HepG2 (cell line): ENCODE measurements around the gene CD83. TPM values are rescaled to one million over a fixed set of nuclear protein-coding genes. Genes with fewer than 3 reads are reported as not detected.

Experiments
- ATAC-seq: fragments of 200-7000 bp; cut with Tn5 transposase; 3 replicates; pipeline ENCODE4 v1.9.1; 2020; ENCODE audit warnings: mild to moderate bottlenecking, moderate library complexity
- BruUV-seq: library from RNA; stranded (reverse); fragments of 400-500 nt; replicated peaks from 2 replicates; lab custom pipeline; 2021; lab: Mats Ljungman, UMichigan
- CTCF ChIA-PET: fragments of 300-600 bp; formaldehyde crosslinking; extraction: SDS; loops from one replicate; lab custom pipeline; 2021; ENCODE audit warnings: low total read pairs, inconsistent platforms, low intra/inter-chr PET ratio; lab: Yijun Ruan, JAX
- POLR2A ChIA-PET: fragments of 350-600 bp; sonication (Branson Sonifier 250); formaldehyde crosslinking; loops from one replicate; lab custom pipeline; 2020; ENCODE audit warnings: antibody characterized with exemption, inconsistent platforms; lab: Yijun Ruan, JAX
- DNase-seq: peaks from one replicate; pipeline ENCODE4 v3.0.0-alpha.2; 2015; ENCODE audit warnings: low spot score
- FAIRE-seq: peaks from 3 replicates; lab custom pipeline; 2011; peaks lifted over from hg19 to GRCh38; lab: Jason Lieb, UNC
- H2AFZ ChIP-seq: one replicate; pipeline ENCODE4 v1.6.1; 2011; ENCODE audit warnings: low read length, inconsistent platforms
- H3K27ac ChIP-seq: fragments of 300-600 bp; 3 replicates; pipeline ENCODE4 v1.8.0; 2011; ENCODE audit warnings: mixed run types, mild to moderate bottlenecking, mixed read lengths, low read length, inconsistent platforms; ENCODE audit not compliant: insufficient read depth; ENCODE audit errors: extremely low read length
- H3K27me3 ChIP-seq, 2 experiments: fragments of 200-600 bp in 1 of 2; 2 replicates in 1 of 2; 3 replicates in 1 of 2; pipeline versions ENCODE4 v1.6.0 to v1.8.0; 2011; ENCODE audit warnings: low read length in 2 of 2, mild to moderate bottlenecking in 2 of 2, moderate library complexity in 2 of 2, inconsistent platforms in 1 of 2; ENCODE audit not compliant: insufficient read depth in 2 of 2, control insufficient read depth in 1 of 2
- H3K36me3 ChIP-seq, 2 experiments: fragments of 200-600 bp in 1 of 2; replicated peaks in 1 of 2; 2 replicates in 1 of 2; 3 replicates in 1 of 2; pipeline versions ENCODE4 v1.5.1 to v1.8.0; 2011; ENCODE audit warnings: low read length in 2 of 2, inconsistent platforms in 1 of 2; ENCODE audit not compliant: insufficient read depth in 2 of 2, control insufficient read depth in 1 of 2
- H3K4me1 ChIP-seq: 2 replicates; pipeline ENCODE4 v1.5.1; 2012; ENCODE audit warnings: low read length, inconsistent platforms; ENCODE audit not compliant: insufficient read depth
- H3K4me2 ChIP-seq: 2 replicates; pipeline ENCODE4 v1.6.0; 2011; ENCODE audit warnings: low read depth, low read length, inconsistent platforms
- H3K4me3 ChIP-seq, 3 experiments: fragments of 200-600 bp in 1 of 3; sonication (generic), shearing (Covaris generic) in 1 of 3; replicated peaks in 1 of 3; 2 replicates each; pipeline ENCODE4 v1.5.1; 2011 to 2016; ENCODE audit warnings: low read length in 3 of 3, inconsistent platforms in 2 of 3, low read depth in 2 of 3, mild to moderate bottlenecking in 2 of 3, control low read depth in 1 of 3, mixed read lengths in 1 of 3; ENCODE audit not compliant: insufficient read depth in 1 of 3
- H3K79me2 ChIP-seq: one replicate; pipeline ENCODE4 v1.6.1; 2011; ENCODE audit warnings: low read length, inconsistent platforms; ENCODE audit not compliant: insufficient read depth
- H3K9ac ChIP-seq: 2 replicates; pipeline ENCODE4 v1.6.0; 2011; ENCODE audit warnings: mild to moderate bottlenecking, low read depth, low read length, inconsistent platforms; ENCODE audit not compliant: insufficient read depth
- H3K9me3 ChIP-seq: 2 replicates; pipeline ENCODE4 v1.5.1; 2012; ENCODE audit warnings: mild to moderate bottlenecking, low read length
- H4K20me1 ChIP-seq: 2 replicates; pipeline ENCODE4 v1.6.0; 2011; ENCODE audit warnings: inconsistent platforms, mild to moderate bottlenecking, low read length, moderate library complexity; ENCODE audit not compliant: insufficient read depth
- ARID2 ChIP-seq: sonication (generic); formaldehyde crosslinking; IDR thresholded peaks from 2 replicates; pipeline ENCODE4 v1.8.1; 2022; ENCODE audit warnings: mild to moderate bottlenecking, missing genetic modification reagents, borderline replicate concordance
- CENPT ChIP-seq: sonication (generic); formaldehyde crosslinking; IDR thresholded peaks from 2 replicates; pipeline ENCODE4 v1.8.0; 2022; ENCODE audit warnings: low read depth, mild to moderate bottlenecking, moderate library complexity, missing genetic modification reagents
- CHD4 ChIP-seq: fragments of 200-600 bp; sonication (generic); IDR thresholded peaks from 2 replicates; pipeline ENCODE4 v1.7.0; 2017; ENCODE audit warnings: mild to moderate bottlenecking, low read length, borderline replicate concordance
- JUNB ChIP-seq: sonication (generic); formaldehyde crosslinking; IDR thresholded peaks from 2 replicates; pipeline ENCODE4 v1.8.0; 2022; ENCODE audit warnings: missing genetic modification reagents, mild to moderate bottlenecking, borderline replicate concordance
- PRDM10 ChIP-seq: sonication (generic); formaldehyde crosslinking; IDR thresholded peaks from 2 replicates; pipeline ENCODE4 v1.4.0; 2020; ENCODE audit warnings: low read depth, missing genetic modification reagents
- REXO4 ChIP-seq: sonication (generic); formaldehyde crosslinking; IDR thresholded peaks from 2 replicates; pipeline ENCODE4 v1.8.0; 2022; ENCODE audit warnings: missing genetic modification reagents, mild to moderate bottlenecking, borderline replicate concordance
- RFXANK ChIP-seq: IDR thresholded peaks from 2 replicates; pipeline ENCODE4 v1.6.1; 2016
- SRF ChIP-seq: IDR thresholded peaks from 2 replicates; pipeline ENCODE4 v1.6.1; 2011; ENCODE audit warnings: mild to moderate bottlenecking, low read depth, low read length, moderate library complexity
- TERF1 ChIP-seq: sonication (generic); formaldehyde crosslinking; IDR thresholded peaks from 2 replicates; pipeline ENCODE4 v1.8.0; 2022; ENCODE audit warnings: mild to moderate bottlenecking, missing genetic modification reagents, moderate library complexity
- TFAP4 ChIP-seq: sonication (generic); IDR thresholded peaks from 2 replicates; pipeline ENCODE4 v1.6.1; 2016; ENCODE audit warnings: low read depth, borderline replicate concordance
- ZFP62 ChIP-seq: sonication (generic); formaldehyde crosslinking; IDR thresholded peaks from 2 replicates; pipeline ENCODE4 v1.4.0; 2020; ENCODE audit warnings: missing genetic modification reagents
- ZNF441 ChIP-seq: sonication (generic); formaldehyde crosslinking; IDR thresholded peaks from 2 replicates; pipeline ENCODE4 v1.7.0; 2021; ENCODE audit warnings: missing genetic modification reagents, borderline replicate concordance
- ZNF672 ChIP-seq: sonication (generic); formaldehyde crosslinking; IDR thresholded peaks from 2 replicates; pipeline ENCODE4 v1.8.1; 2022; ENCODE audit warnings: missing genetic modification reagents
- WGBS: methylation state at CpG from one replicate; pipeline ENCODE4 v1.1.6; 2017; ENCODE audit warnings: low lambda C conversion rate; 5-methylcytosine and 5-hydroxymethylcytosine counted together
- in situ Hi-C: cut with HindIII; loops from 2 replicates; pipeline ENCODE4 v1.10.0; 2017; ENCODE audit warnings: low pct_unique_long_range_greater_than_20kb; ENCODE audit not compliant: extremely low pct_ligation_motif_present
- intact Hi-C: fragments of 100-400 bp; cut with micrococcal nuclease; formaldehyde crosslinking; loops from one replicate; pipeline ENCODE4 v1.10.0; 2022; ENCODE audit not compliant: unreplicated experiment
- polyA plus RNA-seq, 8 experiments: library from polyadenylated mRNA; depleted of rRNA in 3 of 8; stranded (reverse) in 7 of 8; unstranded in 1 of 8; fragments of >200 nt; fragmentation: Illumina TruSeq in 4 of 8; extraction: Trizol in 4 of 8; gene quantifications; 2 replicates each; pipeline versions ENCODE4 v1.2.1 to v1.2.3, GENCODE V29; 2011 to 2016; ENCODE audit warnings: low read depth in 4 of 8, missing spikeins in 1 of 8, mixed read lengths in 1 of 8; ENCODE audit not compliant: insufficient read depth in 1 of 8
- total RNA-seq, 5 experiments: library from RNA; depleted of rRNA; stranded (reverse); fragments of >200 nt; fragmentation: Illumina TruSeq; extraction: Trizol; gene quantifications; 2 replicates each; pipeline ENCODE4 v1.2.3, GENCODE V29; 2016; ENCODE audit warnings: low read depth in 1 of 5

The CD83 gene
- total and polyA plus RNA-seq, 2 of the 13 experiments (the other 11 are each of a cell fraction or from before 2014, with no cell fraction given) = 0.46 to 2.3 TPM

- no peak overlapping the region for H3K4me2 ChIP-seq
- H3K36me3 ChIP-seq = no peaks in the 10 kb centered on the region
- DNase-seq = no peak
- H3K4me1 ChIP-seq = no peaks in the 10 kb centered on the region
- in situ Hi-C loops = no loop called here
- BruUV-seq = no TSS peak
- TF ChIP-seq ZFP62 (no peak), TFAP4 (no peak), SRF (no peak), ARID2 (CRISPR knock-in tag) (no peak), ZNF672 (CRISPR knock-in tag) (no peak), JUNB (no peak), ZNF441 (CRISPR knock-in tag) (no peak), REXO4 (CRISPR knock-in tag) (no peak)
- TF ChIP-seq, all 625 proteins: peak for 0
- no peak overlapping the region for H2AFZ ChIP-seq
- no peak overlapping the region for H3K9ac ChIP-seq
- CTCF ChIA-PET = no interaction called here
- FAIRE-seq = no peak
- no peak overlapping the region for H3K27ac ChIP-seq
- POLR2A ChIA-PET = no interaction called here
- 0% methylated on average over 4 of the region's 4 CpGs for WGBS
- H3K27me3 ChIP-seq = peaks cover 0 to 15% of the 10 kb centered on the region in 2 experiments; a peak in 3 of 5 replicates
- no peaks in the 10 kb centered on the region for H3K79me2 ChIP-seq
- H3K9me3 ChIP-seq = no peaks in the 10 kb centered on the region
- no peak overlapping the region for H3K4me3 ChIP-seq
- H4K20me1 ChIP-seq = no peaks in the 10 kb centered on the region
- intact Hi-C loops = no loop called here
- no peak for ATAC-seq
These were observed 28.9 kb upstream of the CD83 start for GRCh38 chr6:14088600-14089192.

GRCh38 chr6:14089224-14089623 is 28.3 kb upstream of the CD83 start:
- CTCF ChIA-PET = no interaction called here
- peaks cover 0 to 13% of the 10 kb centered on the region in 2 experiments; a peak in 2 of 5 replicates for H3K27me3 ChIP-seq
- intact Hi-C loops (no loop called here), in situ Hi-C loops (no loop called here)
- no TSS peak for BruUV-seq
- no peaks in the 10 kb centered on the region for H3K79me2 ChIP-seq
- no peak overlapping the region for H3K9ac ChIP-seq
- ATAC-seq (no peak), DNase-seq (no peak), FAIRE-seq (no peak)
- WGBS = 56% methylated on average over 7 of the region's 7 CpGs
- H3K4me1 ChIP-seq = no peaks in the 10 kb centered on the region
- no peaks in the 10 kb centered on the region for H3K9me3 ChIP-seq
- no peak overlapping the region for H2AFZ ChIP-seq
- H3K27ac ChIP-seq = no peak overlapping the region
- POLR2A ChIA-PET = no interaction called here
- no peak overlapping the region for H3K4me2 ChIP-seq
- no peaks in the 10 kb centered on the region for H4K20me1 ChIP-seq
- no peak for TF ChIP-seq CENPT (CRISPR knock-in tag)
- TF ChIP-seq CHD4 = no peak
- TF ChIP-seq PRDM10 = no peak
- TF ChIP-seq TERF1 (CRISPR knock-in tag) = no peak
- no peak for TF ChIP-seq RFXANK (CRISPR knock-in tag)
- no peak overlapping the region for H3K4me3 ChIP-seq
- H3K36me3 ChIP-seq = no peaks in the 10 kb centered on the region
